HEK293 (cell line): ENCODE measurements around the gene ADAMTS19.

ENCODE experiments used
- GLIS1 ChIP-seq: fragments of 450-650 bp; formaldehyde crosslinking; IDR thresholded peaks from 2 replicates; pipeline ENCODE4 v1.5.1; 2016; ENCODE audit warnings: missing biosample characterization, missing genetic modification characterization
- KLF8 ChIP-seq: fragments of 450-650 bp; formaldehyde crosslinking; IDR thresholded peaks from 2 replicates; pipeline ENCODE4 v1.5.1; 2016; ENCODE audit warnings: missing biosample characterization, missing genetic modification characterization
- REPIN1 ChIP-seq: fragments of 450-650 bp; formaldehyde crosslinking; IDR thresholded peaks from 2 replicates; pipeline ENCODE4 v1.5.1; 2017; ENCODE audit warnings: missing biosample characterization, missing genetic modification characterization, low read depth
- SP3 ChIP-seq: fragments of 450-650 bp; formaldehyde crosslinking; IDR thresholded peaks from 2 replicates; pipeline ENCODE4 v1.5.1; 2016; ENCODE audit warnings: missing biosample characterization, missing genetic modification characterization
- TCF7L2 ChIP-seq: IDR thresholded peaks from 2 replicates; pipeline ENCODE4 v1.6.1; 2011; ENCODE audit warnings: low read depth, mild to moderate bottlenecking, inconsistent platforms, low read length, moderate library complexity, borderline replicate concordance
- ZBTB20 ChIP-seq: fragments of 450-650 bp; formaldehyde crosslinking; IDR thresholded peaks from 2 replicates; pipeline ENCODE4 v1.5.1; 2016; ENCODE audit warnings: missing biosample characterization, missing genetic modification characterization
- ZBTB21 ChIP-seq: fragments of 450-650 bp; formaldehyde crosslinking; IDR thresholded peaks from 2 replicates; pipeline ENCODE4 v1.5.1; 2017; ENCODE audit warnings: missing biosample characterization, missing genetic modification characterization
- ZBTB7A ChIP-seq: fragments of 450-650 bp; formaldehyde crosslinking; IDR thresholded peaks from 2 replicates; pipeline ENCODE4 v1.5.1; 2016; ENCODE audit warnings: low read depth, missing biosample characterization, missing genetic modification characterization
- ZBTB8A ChIP-seq: fragments of 450-650 bp; formaldehyde crosslinking; IDR thresholded peaks from 2 replicates; pipeline ENCODE4 v1.5.1; 2016; ENCODE audit warnings: missing biosample characterization, missing genetic modification characterization
- ZFP37 ChIP-seq: fragments of 450-650 bp; formaldehyde crosslinking; IDR thresholded peaks from 2 replicates; pipeline ENCODE4 v1.5.1; 2016; ENCODE audit warnings: missing biosample characterization, missing genetic modification characterization
- ZNF121 ChIP-seq: fragments of 450-650 bp; formaldehyde crosslinking; IDR thresholded peaks from 2 replicates; pipeline ENCODE4 v1.5.1; 2016; ENCODE audit warnings: missing biosample characterization, missing genetic modification characterization
- ZNF132 ChIP-seq: fragments of 450-650 bp; formaldehyde crosslinking; IDR thresholded peaks from 2 replicates; pipeline ENCODE4 v1.5.1; 2017; ENCODE audit warnings: missing biosample characterization, missing genetic modification characterization, borderline replicate concordance
- ZNF138 ChIP-seq: fragments of 450-650 bp; formaldehyde crosslinking; IDR thresholded peaks from 2 replicates; pipeline ENCODE4 v1.5.1; 2016; ENCODE audit warnings: missing biosample characterization, missing genetic modification characterization, borderline replicate concordance
- ZNF146 ChIP-seq: fragments of 450-650 bp; formaldehyde crosslinking; IDR thresholded peaks from 2 replicates; pipeline ENCODE4 v1.5.1; 2016; ENCODE audit warnings: missing biosample characterization, missing genetic modification characterization
- ZNF175 ChIP-seq: fragments of 450-650 bp; formaldehyde crosslinking; IDR thresholded peaks from 2 replicates; pipeline ENCODE4 v1.5.1; 2016; ENCODE audit warnings: missing biosample characterization, missing genetic modification characterization
- ZNF26 ChIP-seq: fragments of 450-650 bp; formaldehyde crosslinking; IDR thresholded peaks from 2 replicates; pipeline ENCODE4 v1.5.1; 2016; ENCODE audit warnings: missing biosample characterization, missing genetic modification characterization
- ZNF274 ChIP-seq, 2 experiments: fragments of 200-500 bp in 1 of 2; fragments of 450-650 bp in 1 of 2; sonication (Bioruptor generic) in 1 of 2; formaldehyde crosslinking in 1 of 2; IDR thresholded peaks; 2 replicates each; pipeline versions ENCODE4 v1.5.1 to v1.6.1; 2014 to 2016; ENCODE audit warnings: borderline replicate concordance in 1 of 2, inconsistent platforms in 1 of 2, low read length in 1 of 2, missing biosample characterization in 1 of 2, missing genetic modification characterization in 1 of 2
- ZNF335 ChIP-seq: fragments of 450-650 bp; formaldehyde crosslinking; conservative IDR thresholded peaks from 2 replicates; pipeline ENCODE4 v1.5.1; 2016; ENCODE audit warnings: missing biosample characterization, missing genetic modification characterization
- ZNF423 ChIP-seq: fragments of 450-650 bp; formaldehyde crosslinking; IDR thresholded peaks from 2 replicates; pipeline ENCODE4 v1.5.1; 2016; ENCODE audit warnings: missing biosample characterization, missing genetic modification characterization
- ZNF501 ChIP-seq: fragments of 450-650 bp; formaldehyde crosslinking; IDR thresholded peaks from 2 replicates; pipeline ENCODE4 v1.5.1; 2016; ENCODE audit warnings: missing biosample characterization, missing genetic modification characterization
- ZNF571 ChIP-seq: fragments of 450-650 bp; formaldehyde crosslinking; IDR thresholded peaks from 2 replicates; pipeline ENCODE4 v1.5.0; 2017; ENCODE audit warnings: missing biosample characterization, missing genetic modification characterization
- ZNF585B ChIP-seq: fragments of 450-650 bp; formaldehyde crosslinking; IDR thresholded peaks from 2 replicates; pipeline ENCODE4 v1.5.1; 2016; ENCODE audit warnings: missing biosample characterization, missing genetic modification characterization
- ZNF596 ChIP-seq: fragments of 450-650 bp; IDR thresholded peaks from 2 replicates; pipeline ENCODE4 v1.5.0; 2018; ENCODE audit warnings: missing biosample characterization, mild to moderate bottlenecking, missing genetic modification characterization, moderate library complexity
- ZNF76 ChIP-seq: fragments of 450-650 bp; formaldehyde crosslinking; IDR thresholded peaks from 2 replicates; pipeline ENCODE4; 2016; ENCODE audit warnings: low read depth, missing biosample characterization, missing genetic modification characterization, borderline replicate concordance
- ZSCAN30 ChIP-seq: fragments of 450-650 bp; IDR thresholded peaks from 2 replicates; pipeline ENCODE4 v1.5.1; 2018; ENCODE audit warnings: missing biosample characterization, mild to moderate bottlenecking, missing genetic modification characterization, moderate library complexity
- TF ChIP-seq, protein P1 (sequence below): fragments of 450-650 bp; formaldehyde crosslinking; IDR thresholded peaks from 2 replicates; pipeline ENCODE4 v1.5.1; 2016; ENCODE audit warnings: missing biosample characterization, missing genetic modification characterization
- TF ChIP-seq, protein P2 (sequence below): fragments of 450-650 bp; formaldehyde crosslinking; IDR thresholded peaks from 2 replicates; pipeline ENCODE4 v1.5.1; 2016; ENCODE audit warnings: missing biosample characterization, missing genetic modification characterization
- TF ChIP-seq, protein P3 (sequence below): fragments of 450-650 bp; formaldehyde crosslinking; IDR thresholded peaks from 2 replicates; pipeline ENCODE4 v1.5.1; 2016; ENCODE audit warnings: missing biosample characterization, missing genetic modification characterization
- TF ChIP-seq, protein P4 (sequence below): fragments of 450-650 bp; formaldehyde crosslinking; IDR thresholded peaks from 2 replicates; pipeline ENCODE4 v1.5.1; 2016; ENCODE audit warnings: missing biosample characterization, missing genetic modification characterization

Gene ADAMTS19

DNA sequence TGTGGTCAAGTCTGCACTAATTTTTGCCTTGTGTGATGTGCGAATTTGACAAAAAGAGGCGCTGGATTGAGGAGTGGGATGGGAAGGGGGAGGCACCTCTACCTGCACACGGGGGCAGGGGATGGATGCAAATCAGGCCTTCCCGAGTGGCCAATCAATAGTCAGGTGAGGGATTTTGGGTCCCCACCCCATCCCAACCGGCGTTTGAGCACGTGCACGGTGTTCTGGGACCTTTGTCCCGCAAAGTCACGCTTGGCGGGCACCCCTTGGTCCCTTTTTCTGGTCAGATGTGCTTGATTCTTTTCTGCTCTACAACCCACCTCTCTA lies 685 bp upstream of the ADAMTS19 start (continued):
- TF ChIP-seq, protein P1, sequence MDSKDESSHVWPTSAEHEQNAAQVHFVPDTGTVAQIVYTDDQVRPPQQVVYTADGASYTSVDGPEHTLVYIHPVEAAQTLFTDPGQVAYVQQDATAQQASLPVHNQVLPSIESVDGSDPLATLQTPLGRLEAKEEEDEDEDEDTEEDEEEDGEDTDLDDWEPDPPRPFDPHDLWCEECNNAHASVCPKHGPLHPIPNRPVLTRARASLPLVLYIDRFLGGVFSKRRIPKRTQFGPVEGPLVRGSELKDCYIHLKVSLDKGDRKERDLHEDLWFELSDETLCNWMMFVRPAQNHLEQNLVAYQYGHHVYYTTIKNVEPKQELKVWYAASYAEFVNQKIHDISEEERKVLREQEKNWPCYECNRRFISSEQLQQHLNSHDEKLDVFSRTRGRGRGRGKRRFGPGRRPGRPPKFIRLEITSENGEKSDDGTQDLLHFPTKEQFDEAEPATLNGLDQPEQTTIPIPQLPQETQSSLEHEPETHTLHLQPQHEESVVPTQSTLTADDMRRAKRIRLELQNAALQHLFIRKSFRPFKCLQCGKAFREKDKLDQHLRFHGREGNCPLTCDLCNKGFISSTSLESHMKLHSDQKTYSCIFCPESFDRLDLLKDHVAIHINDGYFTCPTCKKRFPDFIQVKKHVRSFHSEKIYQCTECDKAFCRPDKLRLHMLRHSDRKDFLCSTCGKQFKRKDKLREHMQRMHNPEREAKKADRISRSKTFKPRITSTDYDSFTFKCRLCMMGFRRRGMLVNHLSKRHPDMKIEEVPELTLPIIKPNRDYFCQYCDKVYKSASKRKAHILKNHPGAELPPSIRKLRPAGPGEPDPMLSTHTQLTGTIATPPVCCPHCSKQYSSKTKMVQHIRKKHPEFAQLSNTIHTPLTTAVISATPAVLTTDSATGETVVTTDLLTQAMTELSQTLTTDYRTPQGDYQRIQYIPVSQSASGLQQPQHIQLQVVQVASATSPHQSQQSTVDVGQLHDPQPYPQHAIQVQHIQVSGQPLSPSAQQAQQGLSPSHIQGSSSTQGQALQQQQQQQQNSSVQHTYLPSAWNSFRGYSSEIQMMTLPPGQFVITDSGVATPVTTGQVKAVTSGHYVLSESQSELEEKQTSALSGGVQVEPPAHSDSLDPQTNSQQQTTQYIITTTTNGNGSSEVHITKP (tag by site-specific recombination), result peak; percentile 51
- TF ChIP-seq ZBTB21 (tag by site-specific recombination), result no peak
- TF ChIP-seq, protein P2, sequence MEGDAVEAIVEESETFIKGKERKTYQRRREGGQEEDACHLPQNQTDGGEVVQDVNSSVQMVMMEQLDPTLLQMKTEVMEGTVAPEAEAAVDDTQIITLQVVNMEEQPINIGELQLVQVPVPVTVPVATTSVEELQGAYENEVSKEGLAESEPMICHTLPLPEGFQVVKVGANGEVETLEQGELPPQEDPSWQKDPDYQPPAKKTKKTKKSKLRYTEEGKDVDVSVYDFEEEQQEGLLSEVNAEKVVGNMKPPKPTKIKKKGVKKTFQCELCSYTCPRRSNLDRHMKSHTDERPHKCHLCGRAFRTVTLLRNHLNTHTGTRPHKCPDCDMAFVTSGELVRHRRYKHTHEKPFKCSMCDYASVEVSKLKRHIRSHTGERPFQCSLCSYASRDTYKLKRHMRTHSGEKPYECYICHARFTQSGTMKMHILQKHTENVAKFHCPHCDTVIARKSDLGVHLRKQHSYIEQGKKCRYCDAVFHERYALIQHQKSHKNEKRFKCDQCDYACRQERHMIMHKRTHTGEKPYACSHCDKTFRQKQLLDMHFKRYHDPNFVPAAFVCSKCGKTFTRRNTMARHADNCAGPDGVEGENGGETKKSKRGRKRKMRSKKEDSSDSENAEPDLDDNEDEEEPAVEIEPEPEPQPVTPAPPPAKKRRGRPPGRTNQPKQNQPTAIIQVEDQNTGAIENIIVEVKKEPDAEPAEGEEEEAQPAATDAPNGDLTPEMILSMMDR (tag by site-specific recombination), result no peak
- TF ChIP-seq ZSCAN30 (tag by site-specific recombination), result no peak
- TF ChIP-seq ZNF335 (tag by site-specific recombination), result no peak
- TF ChIP-seq ZNF585B (tag by site-specific recombination), result no peak
- TF ChIP-seq ZNF274 (IDR thresholded peaks at IDR 0.05; ENCODE audit: low read length), result no peak
- no peak for TF ChIP-seq ZNF274 (tag by site-specific recombination; IDR thresholded peaks at IDR 0.05; ENCODE audit: borderline replicate concordance)
- no peak for TF ChIP-seq ZNF596 (tag by site-specific recombination)
- 0 out of 2 replicates have a peak, but pooled peaks have one; percentile 52 for TF ChIP-seq ZNF501 (tag by site-specific recombination)
- no peak for TF ChIP-seq REPIN1 (tag by site-specific recombination)
- TF ChIP-seq ZNF76 (tag by site-specific recombination), result peak; percentile 83; the same call in 1 of the 2 replicates
- no peak for TF ChIP-seq GLIS1
- no peak for TF ChIP-seq ZFP37 (tag by site-specific recombination)
- TF ChIP-seq KLF8, result 0 out of 2 replicates have a peak, but pooled peaks have one; percentile 7
- 0 out of 2 replicates have a peak, but pooled peaks have one; percentile 2 for TF ChIP-seq ZBTB8A
- no peak for TF ChIP-seq ZNF132 (tag by site-specific recombination)
- TF ChIP-seq ZNF26 (tag by site-specific recombination), result no peak
- TF ChIP-seq TCF7L2, result no peak
- TF ChIP-seq, protein P3, sequence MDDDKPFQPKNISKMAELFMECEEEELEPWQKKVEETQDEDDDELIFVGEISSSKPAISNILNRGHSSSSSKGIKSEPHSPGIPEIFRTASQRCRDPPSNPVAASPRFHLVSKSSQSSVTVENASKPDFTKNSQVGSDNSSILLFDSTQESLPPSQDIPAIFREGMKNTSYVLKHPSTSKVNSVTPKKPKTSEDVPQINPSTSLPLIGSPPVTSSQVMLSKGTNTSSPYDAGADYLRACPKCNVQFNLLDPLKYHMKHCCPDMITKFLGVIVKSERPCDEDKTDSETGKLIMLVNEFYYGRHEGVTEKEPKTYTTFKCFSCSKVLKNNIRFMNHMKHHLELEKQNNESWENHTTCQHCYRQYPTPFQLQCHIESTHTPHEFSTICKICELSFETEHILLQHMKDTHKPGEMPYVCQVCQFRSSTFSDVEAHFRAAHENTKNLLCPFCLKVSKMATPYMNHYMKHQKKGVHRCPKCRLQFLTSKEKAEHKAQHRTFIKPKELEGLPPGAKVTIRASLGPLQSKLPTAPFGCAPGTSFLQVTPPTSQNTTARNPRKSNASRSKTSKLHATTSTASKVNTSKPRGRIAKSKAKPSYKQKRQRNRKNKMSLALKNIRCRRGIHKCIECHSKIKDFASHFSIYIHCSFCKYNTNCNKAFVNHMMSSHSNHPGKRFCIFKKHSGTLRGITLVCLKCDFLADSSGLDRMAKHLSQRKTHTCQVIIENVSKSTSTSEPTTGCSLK (tag by site-specific recombination), result no peak
- TF ChIP-seq ZNF175 (tag by site-specific recombination), result no peak
- TF ChIP-seq ZBTB20, result peak; percentile 19; the same call in 1 of the 2 replicates
- no peak for TF ChIP-seq ZBTB7A (tag by site-specific recombination)
- TF ChIP-seq, protein P4, sequence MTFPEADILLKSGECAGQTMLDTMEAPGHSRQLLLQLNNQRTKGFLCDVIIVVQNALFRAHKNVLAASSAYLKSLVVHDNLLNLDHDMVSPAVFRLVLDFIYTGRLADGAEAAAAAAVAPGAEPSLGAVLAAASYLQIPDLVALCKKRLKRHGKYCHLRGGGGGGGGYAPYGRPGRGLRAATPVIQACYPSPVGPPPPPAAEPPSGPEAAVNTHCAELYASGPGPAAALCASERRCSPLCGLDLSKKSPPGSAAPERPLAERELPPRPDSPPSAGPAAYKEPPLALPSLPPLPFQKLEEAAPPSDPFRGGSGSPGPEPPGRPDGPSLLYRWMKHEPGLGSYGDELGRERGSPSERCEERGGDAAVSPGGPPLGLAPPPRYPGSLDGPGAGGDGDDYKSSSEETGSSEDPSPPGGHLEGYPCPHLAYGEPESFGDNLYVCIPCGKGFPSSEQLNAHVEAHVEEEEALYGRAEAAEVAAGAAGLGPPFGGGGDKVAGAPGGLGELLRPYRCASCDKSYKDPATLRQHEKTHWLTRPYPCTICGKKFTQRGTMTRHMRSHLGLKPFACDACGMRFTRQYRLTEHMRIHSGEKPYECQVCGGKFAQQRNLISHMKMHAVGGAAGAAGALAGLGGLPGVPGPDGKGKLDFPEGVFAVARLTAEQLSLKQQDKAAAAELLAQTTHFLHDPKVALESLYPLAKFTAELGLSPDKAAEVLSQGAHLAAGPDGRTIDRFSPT (tag by site-specific recombination), result no peak
- no peak for TF ChIP-seq SP3
- TF ChIP-seq ZNF146, result no peak
- TF ChIP-seq ZNF138 (tag by site-specific recombination), result no peak
- no peak for TF ChIP-seq ZNF423
- TF ChIP-seq ZNF571 (tag by site-specific recombination), result no peak
- no peak for TF ChIP-seq ZNF121 (tag by site-specific recombination)
